ENCODE data around the gene HTR2B.
A peak's percentile ranks its signal among the peaks of the same experiment; 100 is the strongest.
"Not testable (repeated sequence)": the region's sequence is repeated elsewhere in the genome, so short reads cannot be mapped to it uniquely, and the experiment has no call there.

Gene HTR2B

GRCh38 chr2:231118614-231118942, 6.3 kb downstream of the HTR2B start:
- Mint-ChIP-seq H3K4me1 (peaks cover 25% of the 10 kb centered on the region), H3K27ac (peak overlapping the region; percentile 81), H3K4me3 (no peak overlapping the region), H3K27me3 (no peaks in the 10 kb centered on the region), H3K36me3 (peaks cover 11% of the 10 kb centered on the region), H3K9me3 (no peaks in the 10 kb centered on the region)
- no peak for ATAC-seq

- H3K4me3 Mint-ChIP-seq, result no peak overlapping the region
- H3K27me3 Mint-ChIP-seq, result no peaks in the 10 kb centered on the region
- H3K36me3 Mint-ChIP-seq, result peaks cover 11% of the 10 kb centered on the region
- ATAC-seq, result peak; percentile 16
- H3K9me3 Mint-ChIP-seq, result no peaks in the 10 kb centered on the region
- peak overlapping the region; percentile 81 for H3K27ac Mint-ChIP-seq
- H3K4me1 Mint-ChIP-seq, result peaks cover 20% of the 10 kb centered on the region
These were observed 6.8 kb downstream of the HTR2B start for GRCh38 chr2:231117922-231118613.

- no peak for ATAC-seq
- Mint-ChIP-seq H3K9me3 (no peaks in the 10 kb centered on the region), H3K36me3 (peaks cover 16% of the 10 kb centered on the region), H3K4me3 (no peak overlapping the region), H3K27ac (peak overlapping the region; percentile 81), H3K27me3 (no peaks in the 10 kb centered on the region), H3K4me1 (peaks cover 20% of the 10 kb centered on the region)
These were observed 7.7 kb downstream of the HTR2B start for GRCh38 chr2:231117148-231117547.

- H3K36me3 Mint-ChIP-seq, result peaks cover 29% of the 10 kb centered on the region
- H3K27me3 Mint-ChIP-seq, result no peaks in the 10 kb centered on the region
- no peak overlapping the region for H3K4me3 Mint-ChIP-seq
- H3K4me1 Mint-ChIP-seq, result peaks cover 20% of the 10 kb centered on the region
- no peaks in the 10 kb centered on the region for H3K9me3 Mint-ChIP-seq
- ATAC-seq, result no peak
- no peak overlapping the region for H3K27ac Mint-ChIP-seq
These were observed 9.2 kb downstream of the HTR2B start for GRCh38 chr2:231115651-231116050.

GRCh38 chr2:231113489-231113888, 11.4 kb downstream of the HTR2B start:
- no peak for ATAC-seq
- H3K4me3 Mint-ChIP-seq, result no peak overlapping the region
- no peaks in the 10 kb centered on the region for H3K9me3 Mint-ChIP-seq
- peaks cover 20% of the 10 kb centered on the region for H3K4me1 Mint-ChIP-seq
- peaks cover 41% of the 10 kb centered on the region for H3K36me3 Mint-ChIP-seq
- H3K27me3 Mint-ChIP-seq, result no peaks in the 10 kb centered on the region
- no peak overlapping the region for H3K27ac Mint-ChIP-seq

- ATAC-seq, result no peak
- H3K4me1 Mint-ChIP-seq, result peaks cover 12% of the 10 kb centered on the region
- no peak overlapping the region for H3K4me3 Mint-ChIP-seq
- H3K9me3 Mint-ChIP-seq, result no peaks in the 10 kb centered on the region
- peaks cover 51% of the 10 kb centered on the region for H3K36me3 Mint-ChIP-seq
- no peak overlapping the region for H3K27ac Mint-ChIP-seq
- no peaks in the 10 kb centered on the region for H3K27me3 Mint-ChIP-seq
These were observed 12.9 kb downstream of the HTR2B start for GRCh38 chr2:231111987-231112386.

- no peaks in the 10 kb centered on the region for H3K9me3 Mint-ChIP-seq
- H3K4me3 Mint-ChIP-seq, result no peak overlapping the region
- H3K4me1 Mint-ChIP-seq, result peaks cover 9% of the 10 kb centered on the region
- peak overlapping the region; percentile 19 for H3K27ac Mint-ChIP-seq
- peaks cover 48% of the 10 kb centered on the region for H3K36me3 Mint-ChIP-seq
- H3K27me3 Mint-ChIP-seq, result no peaks in the 10 kb centered on the region
- ATAC-seq, result no peak
These were observed 14.3 kb downstream of the HTR2B start for GRCh38 chr2:231110551-231110950.

GRCh38 chr2:231104115-231104713, 20.6 kb downstream of the HTR2B start:
- no peaks in the 10 kb centered on the region for H3K27me3 Mint-ChIP-seq
- H3K36me3 Mint-ChIP-seq, result peaks cover 46% of the 10 kb centered on the region
- peak; percentile 76 for ATAC-seq
- H3K4me1 Mint-ChIP-seq, result no peaks in the 10 kb centered on the region
- no peak overlapping the region for H3K4me3 Mint-ChIP-seq
- H3K9me3 Mint-ChIP-seq, result peaks cover 5% of the 10 kb centered on the region
- no peak overlapping the region for H3K27ac Mint-ChIP-seq

GRCh38 chr2:231102772-231103171, 22.1 kb downstream of the HTR2B start:
- peaks cover 13% of the 10 kb centered on the region for H3K9me3 Mint-ChIP-seq
- no peak overlapping the region for H3K27ac Mint-ChIP-seq
- no peak overlapping the region for H3K4me3 Mint-ChIP-seq
- no peaks in the 10 kb centered on the region for H3K4me1 Mint-ChIP-seq
- no peak for ATAC-seq
- H3K36me3 Mint-ChIP-seq, result peaks cover 46% of the 10 kb centered on the region
- no peaks in the 10 kb centered on the region for H3K27me3 Mint-ChIP-seq

- Mint-ChIP-seq H3K4me1 (no peaks in the 10 kb centered on the region), H3K27me3 (no peaks in the 10 kb centered on the region), H3K9me3 (peaks cover 16% of the 10 kb centered on the region), H3K36me3 (peaks cover 61% of the 10 kb centered on the region), H3K27ac (no peak overlapping the region), H3K4me3 (no peak overlapping the region)
- ATAC-seq, result no peak
These were observed 23.9 kb downstream of the HTR2B start for GRCh38 chr2:231100990-231101389.

GRCh38 chr2:231100321-231100720, 24.5 kb downstream of the HTR2B start:
- not testable (repeated sequence) for H3K4me1 Mint-ChIP-seq, H3K27me3 Mint-ChIP-seq, H3K27ac Mint-ChIP-seq, H3K4me3 Mint-ChIP-seq, ATAC-seq
- Mint-ChIP-seq H3K9me3 (peaks cover 16% of the 10 kb centered on the region), H3K36me3 (peaks cover 68% of the 10 kb centered on the region)

- Mint-ChIP-seq H3K9me3 (peaks cover 16% of the 10 kb centered on the region), H3K4me3 (no peak overlapping the region), H3K27me3 (no peaks in the 10 kb centered on the region), H3K36me3 (peaks cover 69% of the 10 kb centered on the region), H3K4me1 (no peaks in the 10 kb centered on the region), H3K27ac (no peak overlapping the region)
- no peak for ATAC-seq
These were observed 24.9 kb downstream of the HTR2B start for GRCh38 chr2:231099918-231100317.

GRCh38 chr2:231094736-231095346, 30.0 kb downstream of the HTR2B start:
- Mint-ChIP-seq H3K36me3 (peaks cover 92% of the 10 kb centered on the region), H3K9me3 (peaks cover 17% of the 10 kb centered on the region), H3K4me1 (no peaks in the 10 kb centered on the region), H3K27me3 (no peaks in the 10 kb centered on the region), H3K4me3 (no peak overlapping the region), H3K27ac (no peak overlapping the region)
- ATAC-seq, result no peak

GRCh38 chr2:231093933-231094332, 30.9 kb downstream of the HTR2B start:
- Mint-ChIP-seq H3K27me3 (no peaks in the 10 kb centered on the region), H3K27ac (no peak overlapping the region), H3K9me3 (peaks cover 16% of the 10 kb centered on the region), H3K36me3 (peaks cover 89% of the 10 kb centered on the region), H3K4me3 (no peak overlapping the region), H3K4me1 (no peaks in the 10 kb centered on the region)
- no peak for ATAC-seq

- peaks cover 74% of the 10 kb centered on the region for H3K36me3 Mint-ChIP-seq
These were observed 36.1 kb downstream of the HTR2B start for GRCh38 chr2:231088754-231089153.

GRCh38 chr2:231084565-231084964, 40.3 kb downstream of the HTR2B start:
- Mint-ChIP-seq H3K4me1 (no peaks in the 10 kb centered on the region), H3K4me3 (no peak overlapping the region), H3K36me3 (peaks cover 71% of the 10 kb centered on the region), H3K27me3 (no peaks in the 10 kb centered on the region), H3K9me3 (no peaks in the 10 kb centered on the region), H3K27ac (no peak overlapping the region)
- ATAC-seq, result no peak

More at GRCh38 chr2:231088754-231089153, 36.1 kb downstream of the HTR2B start:
- Mint-ChIP-seq H3K9me3 (no peaks in the 10 kb centered on the region), H3K27me3 (no peaks in the 10 kb centered on the region), H3K4me1 (no peaks in the 10 kb centered on the region), H3K4me3 (no peak overlapping the region), H3K27ac (no peak overlapping the region)
- no peak for ATAC-seq

Measured in stimulated activated memory B cell treated with anti-CD40 and anti-IgM and Interleukin-4, amounts not matched to agents 10 μg/mL and 1 μg/mL and 100 μg/mL, for 72 hours (primary cell).